A549 (cell line): ENCODE measurements around the gene BASP1. TPM values are rescaled to one million over a fixed set of nuclear protein-coding genes. Genes with fewer than 3 reads are reported as not detected.
A peak's percentile ranks its signal among the peaks of the same experiment; 100 is the strongest.
"Not testable (repeated sequence)": the region's sequence is repeated elsewhere in the genome, so short reads cannot be mapped to it uniquely, and the experiment has no call there.

Experiments
- ATAC-seq, 2 experiments: fragments of 200-7000 bp in 1 of 2; fragments of >200 bp in 1 of 2; cut with Nextera tagmentation in 1 of 2; cut with Tn5 transposase in 1 of 2; 3 replicates each; pipeline versions ENCODE4 v1.8.0 to v1.9.1; 2018 to 2020; ENCODE audit warnings: mild to moderate bottlenecking in 1 of 2, moderate library complexity in 1 of 2
- CTCF ChIA-PET: fragments of 300-600 bp; sonication (Branson Sonifier 250); formaldehyde crosslinking; extraction: SDS; loops from one replicate; lab custom pipeline; 2021; ENCODE audit warnings: antibody characterized with exemption, inconsistent platforms; lab: Yijun Ruan, JAX
- POLR2A ChIA-PET: fragments of 350-600 bp; formaldehyde crosslinking; extraction: SDS; loops from one replicate; lab custom pipeline; 2021; ENCODE audit warnings: antibody characterized with exemption, inconsistent platforms; lab: Yijun Ruan, JAX
- DNase-seq, 2 experiments: peaks; one replicate each; pipeline versions ENCODE4 v3.0.0 to v3.0.0-alpha.2; 2011 to 2016; ENCODE audit warnings: low read depth in 1 of 2, low spot score in 1 of 2
- FAIRE-seq: peaks from 2 replicates; lab custom pipeline; 2011; peaks lifted over from hg19 to GRCh38; lab: Jason Lieb, UNC
- H3K27ac ChIP-seq, 2 experiments: fragments of >200 bp; sonication (Bioruptor Twin); formaldehyde crosslinking; 3 replicates each; pipeline ENCODE4 v1.5.1; 2016 to 2017
- H3K4me1 ChIP-seq: fragments of >200 bp; sonication (Bioruptor Twin); formaldehyde crosslinking; 3 replicates; pipeline ENCODE4 v1.6.1; 2016
- H3K4me2 ChIP-seq: fragments of >200 bp; sonication (Bioruptor Twin); formaldehyde crosslinking; 3 replicates; pipeline ENCODE4 v1.6.1; 2016
- H3K4me3 ChIP-seq: fragments of >200 bp; sonication (Bioruptor Twin); formaldehyde crosslinking; 3 replicates; pipeline ENCODE4 v1.5.1; 2016
- H3K9me3 ChIP-seq: fragments of >200 bp; sonication (Bioruptor Twin); formaldehyde crosslinking; 3 replicates; pipeline ENCODE4 v1.6.1; 2016
- BHLHE40 ChIP-seq: IDR thresholded peaks from 2 replicates; pipeline ENCODE4 v1.6.1; 2012; ENCODE audit warnings: low read depth, low read length, inconsistent platforms
- CBX2 ChIP-seq: fragments of 200-600 bp; sonication (generic); IDR thresholded peaks from 2 replicates; pipeline ENCODE4 v1.6.1; 2016; ENCODE audit warnings: low read depth, mild to moderate bottlenecking, borderline replicate concordance
- EHF ChIP-seq: fragments of 250-450 bp; sonication (Bioruptor Pico); IDR thresholded peaks from 2 replicates; pipeline ENCODE4 v1.5.0; 2020; ENCODE audit warnings: mild to moderate bottlenecking
- EHMT2 ChIP-seq: fragments of 200-600 bp; sonication (generic); IDR thresholded peaks from 2 replicates; pipeline ENCODE4 v1.6.1; 2016; ENCODE audit warnings: antibody characterized with exemption, low read depth, mild to moderate bottlenecking, moderate library complexity
- ESRRA ChIP-seq: fragments of 150-350 bp; IDR thresholded peaks from 2 replicates; pipeline ENCODE4 v1.6.1; 2014; ENCODE audit warnings: mild to moderate bottlenecking, low read length, borderline replicate concordance
- FOSB ChIP-seq: fragments of 250-450 bp; sonication (Bioruptor Pico); IDR thresholded peaks from 2 replicates; pipeline ENCODE4 v1.5.0; 2020; ENCODE audit warnings: mild to moderate bottlenecking, moderate library complexity
- FOXS1 ChIP-seq: fragments of 250-450 bp; sonication (Bioruptor Pico); IDR thresholded peaks from 2 replicates; pipeline ENCODE4 v1.5.0; 2020; ENCODE audit warnings: mild to moderate bottlenecking, moderate library complexity
- HOXA7 ChIP-seq: fragments of 250-450 bp; sonication (Bioruptor Pico); IDR thresholded peaks from 2 replicates; pipeline ENCODE4 v1.5.0; 2020; ENCODE audit warnings: mild to moderate bottlenecking, moderate library complexity
- HOXB5 ChIP-seq: fragments of 250-450 bp; sonication (Bioruptor Pico); IDR thresholded peaks from 2 replicates; pipeline ENCODE4 v1.5.0; 2020; ENCODE audit warnings: mild to moderate bottlenecking, moderate library complexity
- NR3C1 ChIP-seq: fragments of >200 bp; sonication (Bioruptor Twin); formaldehyde crosslinking; IDR thresholded peaks from 3 replicates; pipeline ENCODE4 v1.6.1; 2017
- RAD21 ChIP-seq, 2 experiments: fragments of >200 bp in 1 of 2; sonication (Bioruptor Twin) in 1 of 2; formaldehyde crosslinking in 1 of 2; IDR thresholded peaks in 1 of 2; conservative IDR thresholded peaks in 1 of 2; 2 replicates in 1 of 2; 3 replicates in 1 of 2; pipeline ENCODE4 v1.6.1; 2012 to 2018; ENCODE audit warnings: inconsistent platforms in 1 of 2
- RARB ChIP-seq: fragments of 250-450 bp; sonication (Bioruptor Pico); IDR thresholded peaks from 2 replicates; pipeline ENCODE4 v1.8.0; 2021; ENCODE audit warnings: mild to moderate bottlenecking, moderate library complexity
- RFX5 ChIP-seq: fragments of 450-650 bp; IDR thresholded peaks from 2 replicates; pipeline ENCODE4 v1.7.1; 2014; ENCODE audit warnings: antibody characterized with exemption, mild to moderate bottlenecking, moderate library complexity
- SMC3 ChIP-seq: fragments of >200 bp; sonication (Bioruptor Twin); formaldehyde crosslinking; IDR thresholded peaks from 3 replicates; pipeline ENCODE4 v1.6.1; 2018; ENCODE audit warnings: inconsistent platforms
- TFCP2L1 ChIP-seq: fragments of 250-450 bp; sonication (Bioruptor Pico); IDR thresholded peaks from 2 replicates; pipeline ENCODE4 v1.5.0; 2021; ENCODE audit warnings: mild to moderate bottlenecking
- ZFP36 ChIP-seq: fragments of 450-650 bp; IDR thresholded peaks from 2 replicates; pipeline ENCODE4 v1.6.1; 2014; ENCODE audit warnings: borderline replicate concordance; ENCODE audit not compliant: partially characterized antibody
- WGBS: methylation state at CpG from one replicate; pipeline ENCODE4 v1.1.6; 2017; ENCODE audit errors: missing lambda C conversion rate; 5-methylcytosine and 5-hydroxymethylcytosine counted together
- polyA plus RNA-seq, 4 experiments: library from polyadenylated mRNA; depleted of rRNA in 3 of 4; stranded (reverse); fragments of >200 nt; fragmentation: RNase III in 1 of 4; extraction: RNeasy Plus Mini Kit Qiagen cat#74134 plus additional on column Dnase treatment in 1 of 4; gene quantifications; 2 replicates in 3 of 4; 3 replicates in 1 of 4; pipeline ENCODE4 v1.2.3, GENCODE V29; 2011 to 2017
- TF ChIP-seq, protein P1 (sequence below): fragments of 150-350 bp; IDR thresholded peaks from 2 replicates; pipeline ENCODE4 v1.6.1; 2014; ENCODE audit warnings: low read depth, mild to moderate bottlenecking, low read length
- TF ChIP-seq, protein P2 (sequence below): fragments of >200 bp; sonication (Bioruptor Twin); formaldehyde crosslinking; IDR thresholded peaks from 3 replicates; pipeline ENCODE4 v1.6.1; 2016
- TF ChIP-seq, protein P3 (sequence below): fragments of 250-450 bp; sonication (Bioruptor Pico); IDR thresholded peaks from 2 replicates; pipeline ENCODE4 v1.5.0; 2021; ENCODE audit warnings: mild to moderate bottlenecking, moderate library complexity, borderline replicate concordance
- TF ChIP-seq, protein P4 (sequence below): fragments of 250-450 bp; sonication (Bioruptor Pico); IDR thresholded peaks from 2 replicates; pipeline ENCODE4 v1.5.0; 2020; ENCODE audit warnings: low read depth, mild to moderate bottlenecking, moderate library complexity

The BASP1 gene
- polyA plus RNA-seq, 2 of the 4 experiments (the other 2 are of a cell fraction) = 391 to 454 TPM

DNA sequence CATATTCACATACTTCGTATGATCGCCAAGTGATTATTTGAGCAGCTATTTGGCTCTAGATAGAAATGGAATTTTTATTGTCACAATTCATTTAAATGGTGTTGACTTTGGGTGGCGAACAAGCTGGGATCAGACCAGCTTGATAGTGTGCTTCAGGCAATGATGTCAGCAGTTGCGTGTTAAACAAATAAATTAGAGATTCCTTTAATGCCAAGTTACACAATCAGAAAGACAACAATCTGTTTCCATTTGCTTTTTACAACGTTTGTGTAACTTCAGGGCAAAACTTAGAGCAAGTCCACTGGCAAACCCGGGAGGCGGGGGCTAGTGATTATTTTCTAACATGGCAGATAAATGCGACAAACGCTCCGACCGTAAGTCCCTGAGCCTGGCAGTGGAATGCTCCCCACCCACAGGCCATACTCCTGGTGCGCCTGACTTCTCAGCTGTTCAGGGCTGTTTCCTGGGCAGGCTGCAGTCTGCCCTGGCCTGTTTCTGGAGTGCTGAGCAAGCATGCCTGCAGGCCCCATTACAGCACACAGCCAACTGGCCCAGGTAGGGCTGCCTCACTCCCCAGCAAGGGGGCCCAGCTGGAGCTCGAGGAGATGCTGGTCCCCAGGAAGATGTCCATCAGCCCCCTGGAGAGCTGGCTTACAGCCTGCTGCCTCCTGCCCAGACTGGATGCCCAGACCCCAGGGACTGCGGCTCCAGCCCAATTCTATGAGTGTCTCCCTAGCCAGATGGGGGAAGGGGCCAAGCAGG lies 88.7 kb downstream of the BASP1 start (continued):
- TF ChIP-seq, protein P1, sequence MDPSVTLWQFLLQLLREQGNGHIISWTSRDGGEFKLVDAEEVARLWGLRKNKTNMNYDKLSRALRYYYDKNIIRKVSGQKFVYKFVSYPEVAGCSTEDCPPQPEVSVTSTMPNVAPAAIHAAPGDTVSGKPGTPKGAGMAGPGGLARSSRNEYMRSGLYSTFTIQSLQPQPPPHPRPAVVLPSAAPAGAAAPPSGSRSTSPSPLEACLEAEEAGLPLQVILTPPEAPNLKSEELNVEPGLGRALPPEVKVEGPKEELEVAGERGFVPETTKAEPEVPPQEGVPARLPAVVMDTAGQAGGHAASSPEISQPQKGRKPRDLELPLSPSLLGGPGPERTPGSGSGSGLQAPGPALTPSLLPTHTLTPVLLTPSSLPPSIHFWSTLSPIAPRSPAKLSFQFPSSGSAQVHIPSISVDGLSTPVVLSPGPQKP = no peak
- no peak for TF ChIP-seq CBX2
- TF ChIP-seq, protein P2, sequence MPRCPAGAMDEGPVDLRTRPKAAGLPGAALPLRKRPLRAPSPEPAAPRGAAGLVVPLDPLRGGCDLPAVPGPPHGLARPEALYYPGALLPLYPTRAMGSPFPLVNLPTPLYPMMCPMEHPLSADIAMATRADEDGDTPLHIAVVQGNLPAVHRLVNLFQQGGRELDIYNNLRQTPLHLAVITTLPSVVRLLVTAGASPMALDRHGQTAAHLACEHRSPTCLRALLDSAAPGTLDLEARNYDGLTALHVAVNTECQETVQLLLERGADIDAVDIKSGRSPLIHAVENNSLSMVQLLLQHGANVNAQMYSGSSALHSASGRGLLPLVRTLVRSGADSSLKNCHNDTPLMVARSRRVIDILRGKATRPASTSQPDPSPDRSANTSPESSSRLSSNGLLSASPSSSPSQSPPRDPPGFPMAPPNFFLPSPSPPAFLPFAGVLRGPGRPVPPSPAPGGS = peak; percentile 100
- TF ChIP-seq ESRRA = no peak
- TF ChIP-seq ZFP36 = peak; percentile 93
- TF ChIP-seq EHMT2 = no peak
- TF ChIP-seq TFCP2L1 (CRISPR knock-in tag) = peak; percentile 91
- peak; percentile 99 for TF ChIP-seq FOXS1 (CRISPR knock-in tag)

DNA sequence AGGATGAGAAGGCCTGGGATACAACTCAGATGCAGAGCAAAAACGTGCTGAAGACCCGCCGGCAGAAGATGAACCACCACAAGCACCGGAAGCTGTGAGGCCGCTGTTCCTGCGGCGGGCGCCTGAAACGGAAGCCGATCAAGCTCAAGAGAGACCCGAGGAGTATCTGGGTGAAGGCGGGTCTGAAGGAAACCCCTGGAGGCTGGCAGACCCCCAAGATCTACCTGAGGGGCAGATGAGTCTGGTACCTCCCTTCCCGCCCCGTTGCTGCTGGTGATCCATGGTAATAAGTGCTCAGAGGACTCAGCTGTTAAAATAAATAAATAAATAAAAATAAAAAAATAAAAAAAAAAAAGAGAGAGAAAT lies 89.3 kb downstream of the BASP1 start:
- FAIRE-seq = no peak
- H3K4me3 ChIP-seq = no peak overlapping the region
- POLR2A ChIA-PET = interaction anchor here (1.0 to 2.7 kb wide), 6 partner anchors 10 to 90 kb away, joined by 3 to 17 read pairs (median 8); partner anchors contain the start of gene BASP1

DNA sequence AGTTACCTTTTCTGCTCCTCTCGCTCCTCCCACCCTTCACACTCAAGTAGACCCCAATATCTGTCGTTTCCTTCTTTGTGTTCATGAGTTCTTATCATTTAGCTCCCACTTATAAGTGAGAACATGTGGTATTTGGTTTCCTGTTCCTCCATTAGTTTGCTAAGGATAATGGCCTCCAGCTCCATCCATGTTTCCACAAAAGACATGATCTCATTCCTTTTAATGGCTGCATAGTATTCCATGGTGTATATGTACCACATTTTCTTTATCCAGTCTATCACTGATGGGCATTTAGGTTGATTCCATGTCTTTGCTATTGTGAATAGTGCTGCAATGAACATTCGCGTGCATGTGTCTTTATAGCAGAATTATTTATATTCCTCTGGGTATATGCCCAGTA lies 90.0 kb downstream of the BASP1 start:
- CTCF ChIA-PET = interaction anchor here (1.1 to 1.6 kb wide), 4 partner anchors 9 to 806 kb away, joined by 4 to 5 read pairs (median 4); no protein-coding TSS in a partner anchor
- not testable (repeated sequence) for FAIRE-seq

More for the DNA sequence above, 89.3 kb downstream of the BASP1 start:
- no peak for DNase-seq
- no peak for TF ChIP-seq SMC3
- TF ChIP-seq, protein P3, sequence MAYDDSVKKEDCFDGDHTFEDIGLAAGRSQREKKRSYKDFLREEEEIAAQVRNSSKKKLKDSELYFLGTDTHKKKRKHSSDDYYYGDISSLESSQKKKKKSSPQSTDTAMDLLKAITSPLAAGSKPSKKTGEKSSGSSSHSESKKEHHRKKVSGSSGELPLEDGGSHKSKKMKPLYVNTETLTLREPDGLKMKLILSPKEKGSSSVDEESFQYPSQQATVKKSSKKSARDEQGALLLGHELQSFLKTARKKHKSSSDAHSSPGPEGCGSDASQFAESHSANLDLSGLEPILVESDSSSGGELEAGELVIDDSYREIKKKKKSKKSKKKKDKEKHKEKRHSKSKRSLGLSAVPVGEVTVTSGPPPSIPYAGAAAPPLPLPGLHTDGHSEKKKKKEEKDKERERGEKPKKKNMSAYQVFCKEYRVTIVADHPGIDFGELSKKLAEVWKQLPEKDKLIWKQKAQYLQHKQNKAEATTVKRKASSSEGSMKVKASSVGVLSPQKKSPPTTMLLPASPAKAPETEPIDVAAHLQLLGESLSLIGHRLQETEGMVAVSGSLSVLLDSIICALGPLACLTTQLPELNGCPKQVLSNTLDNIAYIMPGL (CRISPR knock-in tag) = no peak
- no peak for TF ChIP-seq RFX5
- TF ChIP-seq CBX2 = no peak
- TF ChIP-seq, protein P4, sequence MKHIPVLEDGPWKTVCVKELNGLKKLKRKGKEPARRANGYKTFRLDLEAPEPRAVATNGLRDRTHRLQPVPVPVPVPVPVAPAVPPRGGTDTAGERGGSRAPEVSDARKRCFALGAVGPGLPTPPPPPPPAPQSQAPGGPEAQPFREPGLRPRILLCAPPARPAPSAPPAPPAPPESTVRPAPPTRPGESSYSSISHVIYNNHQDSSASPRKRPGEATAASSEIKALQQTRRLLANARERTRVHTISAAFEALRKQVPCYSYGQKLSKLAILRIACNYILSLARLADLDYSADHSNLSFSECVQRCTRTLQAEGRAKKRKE (CRISPR knock-in tag) = 0 out of 2 replicates have a peak, but pooled peaks have one; percentile 33
- 0 out of 2 replicates have a peak, but pooled peaks have one; percentile 54 for TF ChIP-seq HOXA7
- TF ChIP-seq FOXS1 (CRISPR knock-in tag) = no peak
- TF ChIP-seq NR3C1 = no peak
- TF ChIP-seq RAD21 (conservative IDR thresholded peaks at IDR 0.05 in 1 of 2, IDR thresholded peaks at IDR 0.05 in 1 of 2) = no peak
- TF ChIP-seq RARB (CRISPR knock-in tag) = 0 out of 2 replicates have a peak, but pooled peaks have one; percentile 31
- TF ChIP-seq FOSB (CRISPR knock-in tag) = no peak
- TF ChIP-seq BHLHE40 = no peak
- TF ChIP-seq TFCP2L1 (CRISPR knock-in tag) = no peak
- peak; percentile 73; the same call in 1 of the 2 replicates for TF ChIP-seq EHF (CRISPR knock-in tag)
- CTCF ChIA-PET = interaction anchor here (1.2 to 1.6 kb wide), 4 partner anchors 10 to 999 kb away, joined by 3 to 5 read pairs (median 4); no protein-coding TSS in a partner anchor
- no peaks in the 10 kb centered on the region; the same call in 2 of the 3 replicates for H3K9me3 ChIP-seq
- H3K4me1 ChIP-seq = peaks cover 66% of the 10 kb centered on the region
- WGBS = 67% methylated on average over 14 of the region's 14 CpGs
- H3K27ac ChIP-seq = peak overlapping the region; percentile 91 to 96
- ATAC-seq = no peak
- H3K4me2 ChIP-seq = peak overlapping the region; percentile 77

More for the DNA sequence above, 90.0 kb downstream of the BASP1 start:
- DNase-seq, H3K4me2 ChIP-seq, ATAC-seq, H3K9me3 ChIP-seq, H3K4me3 ChIP-seq: not testable (repeated sequence)
- TF ChIP-seq HOXB5 (CRISPR knock-in tag) (peak; percentile 67; the same call in 1 of the 2 replicates), HOXA7 (0 out of 2 replicates have a peak, but pooled peaks have one; percentile 68), FOSB (CRISPR knock-in tag) (peak; percentile 66; the same call in 1 of the 2 replicates)
- 96% methylated on average over 4 of the region's 4 CpGs for WGBS
- peaks cover 65% of the 10 kb centered on the region for H3K4me1 ChIP-seq
- POLR2A ChIA-PET = interaction anchor here (1.0 to 2.7 kb wide), 2 partner anchors 73 to 91 kb away, joined by 3 to 16 read pairs; partner anchors contain the start of gene BASP1
- peak overlapping the region; percentile 91 to 96 for H3K27ac ChIP-seq
